Measurements from ENCODE around the gene NTHL1. TPM values are rescaled to one million over a fixed set of nuclear protein-coding genes. Genes with fewer than 3 reads are reported as not detected.
A peak's percentile ranks its signal among the peaks of the same experiment; 100 is the strongest.

Gene NTHL1
- total and polyA plus RNA-seq, 9 of the 15 experiments (the other 6 are each of a cell fraction or from before 2014, with no cell fraction given), result 1.1 to 58.8 (median 17.6) TPM

- TF ChIP-seq SMAD2 (IDR thresholded peaks at IDR 0.05; ENCODE audit: low read depth, low read length) (no peak), SMAD1 (IDR thresholded peaks at IDR 0.05; ENCODE audit: low read depth, low read length, partially characterized antibody) (no peak), ZNF24 (IDR thresholded peaks at IDR 0.05) (0 out of 2 replicates have a peak, but pooled peaks have one; percentile 21), PPARD (CRISPR knock-in tag; IDR thresholded peaks at IDR 0.05) (no peak), CUX1 (CRISPR knock-in tag; IDR thresholded peaks at IDR 0.05) (no peak), CBX3 (IDR thresholded peaks at IDR 0.05; ENCODE audit: borderline replicate concordance in 1 of 2, low read length in 2 of 2) (no peak), PHB (CRISPR knock-in tag; IDR thresholded peaks at IDR 0.05) (no peak), SMARCA5 (IDR thresholded peaks at IDR 0.05) (no peak), NRF1 (conservative IDR thresholded peaks at IDR 0.05 in 1 of 2, IDR thresholded peaks at IDR 0.05 in 1 of 2) (peak; percentile 78 to 80), PKNOX1 (IDR thresholded peaks at IDR 0.05) (no peak), GABPA (tag; conservative IDR thresholded peaks at IDR 0.05; ENCODE audit: low read depth) (peak; percentile 99), PCBP1 (IDR thresholded peaks at IDR 0.05; ENCODE audit: low read depth, low read length, poor library complexity, severe bottlenecking) (peak; percentile 55), KDM4B (IDR thresholded peaks at IDR 0.05; ENCODE audit: borderline replicate concordance in 2 of 2, low read depth in 1 of 2) (peak in 1 of 2 experiments; percentile 95; a peak in 2 of 4 replicates), CC2D1A (IDR thresholded peaks at IDR 0.05) (no peak), FUS (optimal IDR thresholded peaks at IDR 0.05; ENCODE audit: low read depth, low read length) (no peak), ZNF644 (tag; IDR thresholded peaks at IDR 0.05; ENCODE audit: low read depth) (peak; percentile 91), ZNF3 (CRISPR knock-in tag; IDR thresholded peaks at IDR 0.05) (no peak), ZFPM2 (CRISPR knock-in tag; IDR thresholded peaks at IDR 0.05) (no peak), E2F1 (CRISPR knock-in tag; IDR thresholded peaks at IDR 0.05) (0 out of 2 replicates have a peak, but pooled peaks have one; percentile 24), NR2F6 (CRISPR knock-in tag; IDR thresholded peaks at IDR 0.05) (no peak), GABPB2 (CRISPR knock-in tag; conservative IDR thresholded peaks at IDR 0.05) (no peak)
These were observed at the start of gene NTHL1, which contains the start of gene TSC2 (continued) for GRCh38 chr16:2047330-2048115.

Data from K562 (cell line).